Brain microvascular endothelial cell (primary cell): ENCODE results near the gene DBN1.
A peak's percentile ranks its signal among the peaks of the same experiment; 100 is the strongest.

ENCODE experiments used
- DNase-seq: peaks from one replicate; pipeline ENCODE4 v3.0.0-alpha.2; 2020
- H3K27ac ChIP-seq: fragments of 250-450 bp; sonication (Bioruptor Pico); 2 replicates; pipeline ENCODE4 v1.5.1; 2020; ENCODE audit warnings: mild to moderate bottlenecking, moderate library complexity
- H3K27me3 ChIP-seq: fragments of 250-450 bp; sonication (Bioruptor Pico); replicated peaks from 2 replicates; pipeline ENCODE4 v1.5.1; 2020; ENCODE audit warnings: mild to moderate bottlenecking
- H3K36me3 ChIP-seq: fragments of 250-450 bp; sonication (Bioruptor Pico); replicated peaks from 2 replicates; pipeline ENCODE4 v1.5.1; 2020; ENCODE audit warnings: mild to moderate bottlenecking
- H3K4me3 ChIP-seq: 2 replicates; pipeline ENCODE4 v1.5.1; 2011; ENCODE audit warnings: low read depth, mild to moderate bottlenecking, control low read depth, low read length, moderate library complexity
- CTCF ChIP-seq: IDR thresholded peaks from 2 replicates; pipeline ENCODE4 v1.5.1; 2011; ENCODE audit warnings: low read depth, mild to moderate bottlenecking, moderate library complexity, low read length, control low read depth, inconsistent platforms; ENCODE audit errors: missing control alignments
- in situ Hi-C: cut with HindIII; loops from 2 replicates; pipeline ENCODE4 v1.10.0; 2017; ENCODE audit warnings: low sequenced_read_pairs, low pct_ligation_motif_present

The DBN1 gene

GRCh38 chr5:177448244-177448950 lies 25.0 kb downstream of the DBN1 start:
- no peak overlapping the region for H3K4me3 ChIP-seq
- DNase-seq: no peak
- H3K27me3 ChIP-seq: no peaks in the 10 kb centered on the region
- no peak overlapping the region for H3K27ac ChIP-seq
- in situ Hi-C loops: loop anchor here (25.0 kb wide), 1 partner anchor 136 kb away; the partner anchor contains the start of genes MXD3, PRELID1 and RAB24
- no peaks in the 10 kb centered on the region for H3K36me3 ChIP-seq
- no peak for TF ChIP-seq CTCF

GRCh38 chr5:177447611-177448243 lies 25.7 kb downstream of the DBN1 start:
- no peaks in the 10 kb centered on the region for H3K27me3 ChIP-seq
- in situ Hi-C loops: loop anchor here (25.0 kb wide), 1 partner anchor 135 kb away; the partner anchor contains the start of genes MXD3, PRELID1 and RAB24
- peak; percentile 5 for TF ChIP-seq CTCF
- peak overlapping the region; percentile 36 for H3K4me3 ChIP-seq
- DNase-seq: no peak
- no peaks in the 10 kb centered on the region for H3K36me3 ChIP-seq
- no peak overlapping the region for H3K27ac ChIP-seq

DNA sequence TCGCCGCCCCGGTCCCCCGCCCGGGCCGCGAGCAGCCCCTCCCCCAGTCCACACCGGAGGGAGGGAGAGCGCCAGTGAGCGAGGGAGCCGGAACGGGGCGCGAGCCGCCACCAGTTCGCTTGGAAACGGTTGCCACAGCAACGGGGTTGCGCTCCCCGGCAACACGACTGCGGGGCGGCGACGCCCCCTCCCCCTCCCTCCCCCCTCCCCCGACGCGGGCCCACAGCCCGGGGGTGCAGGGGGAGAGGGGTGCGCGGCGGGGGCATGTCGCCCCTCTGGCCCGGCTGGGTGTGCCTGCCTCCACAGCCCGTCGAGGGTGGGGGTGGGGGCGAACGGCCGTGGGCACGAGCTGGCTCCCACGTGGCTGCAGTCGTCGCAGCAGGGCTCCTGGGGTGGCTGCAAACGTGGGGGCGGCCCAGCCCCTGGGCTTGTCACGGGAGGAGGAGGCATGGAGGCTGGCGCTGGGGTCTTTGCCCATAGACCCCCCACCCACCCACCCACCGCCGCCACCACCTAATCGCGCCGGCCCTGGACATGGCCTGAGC lies 26.3 kb downstream of the DBN1 start:
- no peak for TF ChIP-seq CTCF
- peaks cover under 1% of the 10 kb centered on the region for H3K36me3 ChIP-seq
- in situ Hi-C loops: loop anchor here (25.0 kb wide), 1 partner anchor 135 kb away; the partner anchor contains the start of genes MXD3, PRELID1 and RAB24
- H3K27ac ChIP-seq: peak overlapping the region; percentile 45
- peak overlapping the region; percentile 53 for H3K4me3 ChIP-seq
- H3K27me3 ChIP-seq: no peaks in the 10 kb centered on the region
- DNase-seq: no peak

DNA sequence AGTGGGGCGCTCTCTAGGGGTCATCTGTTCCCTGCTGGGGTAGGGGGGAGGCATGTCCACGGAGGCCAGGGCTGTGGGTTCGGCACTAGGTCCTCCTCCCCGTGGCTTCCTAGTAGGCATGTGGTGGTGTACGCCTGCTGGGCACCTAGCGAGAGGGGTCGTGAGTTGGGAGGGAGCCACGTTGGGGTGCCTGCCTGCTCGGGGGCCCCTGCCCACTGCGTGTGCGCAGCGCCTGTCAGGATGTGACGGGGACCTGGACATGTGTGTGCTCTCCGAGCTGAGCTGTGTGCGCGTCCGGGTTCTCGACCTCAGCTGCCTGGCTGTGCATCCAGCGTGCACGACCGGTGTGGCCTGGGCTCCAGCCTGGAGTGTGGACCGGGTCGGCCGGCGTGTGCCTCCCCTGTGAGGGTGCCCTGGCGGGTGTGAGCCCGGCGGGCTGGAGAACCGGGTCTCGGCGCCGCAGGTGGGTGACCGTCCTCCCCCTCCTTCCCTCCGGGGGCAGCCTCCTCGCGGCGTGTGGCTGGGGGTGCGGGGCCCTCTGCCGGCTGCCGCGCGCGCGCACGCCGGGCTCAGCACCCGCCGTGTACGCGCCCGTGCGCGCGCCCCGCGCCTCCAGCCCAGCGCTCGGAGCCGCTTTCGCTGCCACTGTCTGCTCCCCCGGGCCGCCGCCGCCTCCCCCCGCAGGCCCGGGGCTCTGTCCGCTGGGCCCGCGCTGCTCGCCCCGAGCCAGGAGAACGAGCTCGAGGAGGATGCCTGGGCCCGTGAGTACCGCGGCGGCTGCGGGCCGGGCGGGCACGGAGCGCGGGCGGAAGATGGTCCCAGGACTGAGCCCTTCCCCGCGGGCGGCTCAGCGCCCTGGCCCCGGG lies 27.0 kb downstream of the DBN1 start, which contains the start of gene PRR7:
PRR7 (plus strand) TSS at position 615 of the 866 bp plus-strand sequence. CDS start 8,254 bp downstream, outside the sequence.
- H3K27ac ChIP-seq: peak within 1 kb of the TSS; percentile 45
- TF ChIP-seq CTCF: peak; percentile 13
- H3K4me3 ChIP-seq: peak within 1 kb of the TSS; percentile 65
- in situ Hi-C loops: loop anchor here (25.0 kb wide), 1 partner anchor 134 kb away; the partner anchor contains the start of genes MXD3, PRELID1 and RAB24
- H3K27me3 ChIP-seq: no peaks in the 10 kb centered on the region
- peaks cover 2% of the 10 kb centered on the region for H3K36me3 ChIP-seq
- peak; percentile 52 for DNase-seq

GRCh38 chr5:177445917-177446199 lies 27.6 kb downstream of the DBN1 start:
- Histone ChIP-seq H3K36me3 (peaks cover 4% of the 10 kb centered on the region), H3K27me3 (no peaks in the 10 kb centered on the region), H3K27ac (no peak overlapping the region), H3K4me3 (peak overlapping the region; percentile 65)
- no peak for DNase-seq
- TF ChIP-seq CTCF: no peak
- in situ Hi-C loops: loop anchor here (25.0 kb wide), 1 partner anchor 134 kb away; the partner anchor contains the start of genes MXD3, PRELID1 and RAB24
